HG02938 (cell line): Measurements from ENCODE around the gene ANKLE1.

Source experiments
- ATAC-seq: cut with Tn5 transposase; IDR thresholded peaks from one replicate; pipeline ENCODE4 v1.9.1; 2021; ENCODE audit warnings: mild to moderate bottlenecking, moderate library complexity; ENCODE audit not compliant: unreplicated experiment

Gene ANKLE1

GRCh38 chr19:17305216-17305516, 23.5 kb downstream of the ANKLE1 start:
- no peak for ATAC-seq

GRCh38 chr19:17305517-17306284, 24.0 kb downstream of the ANKLE1 start, which contains the start of gene MRPL34:
Gene MRPL34, plus strand, starts transcription at chr19:17305872. Its CDS starts 21 bp downstream, at chr19:17305893.
- ATAC-seq: peak; percentile 57

- ATAC-seq: no peak
These were observed 24.6 kb downstream of the ANKLE1 start for GRCh38 chr19:17306285-17306714.

GRCh38 chr19:17307876-17308377, 26.2 kb downstream of the ANKLE1 start:
- no peak for ATAC-seq

- ATAC-seq: peak; percentile 46
These were observed 27.7 kb downstream of the ANKLE1 start, which contains the start of gene DDA1 for GRCh38 chr19:17309198-17309964. Gene DDA1, plus strand, starts transcription at chr19:17309563. Its CDS starts 92 bp downstream, at chr19:17309655.

GRCh38 chr19:17309965-17310461, 28.3 kb downstream of the ANKLE1 start:
- no peak for ATAC-seq

GRCh38 chr19:17311455-17312188, 29.9 kb downstream of the ANKLE1 start:
- no peak for ATAC-seq

- no peak for ATAC-seq
These were observed 30.8 kb downstream of the ANKLE1 start for GRCh38 chr19:17312189-17313113.

- ATAC-seq: no peak
These were observed 32.4 kb downstream of the ANKLE1 start for GRCh38 chr19:17314007-17314593.

- no peak for ATAC-seq
These were observed 37.3 kb downstream of the ANKLE1 start for GRCh38 chr19:17318966-17319365.

- ATAC-seq: no peak
These were observed 38.0 kb downstream of the ANKLE1 start for GRCh38 chr19:17319473-17320238.

GRCh38 chr19:17320435-17320834, 38.7 kb downstream of the ANKLE1 start:
- ATAC-seq: no peak

- no peak for ATAC-seq
These were observed 40.2 kb downstream of the ANKLE1 start for GRCh38 chr19:17321655-17322489.

GRCh38 chr19:17322854-17323253, 41.2 kb downstream of the ANKLE1 start:
- ATAC-seq: no peak

- ATAC-seq: no peak
These were observed 41.7 kb downstream of the ANKLE1 start for GRCh38 chr19:17323300-17323963.

- ATAC-seq: no peak
These were observed 42.2 kb downstream of the ANKLE1 start for GRCh38 chr19:17323964-17324332.

- no peak for ATAC-seq
These were observed 42.8 kb downstream of the ANKLE1 start for GRCh38 chr19:17324357-17325114.
